HCT116 (cell line): ENCODE results near the gene AGTRAP.

Source experiments
- ELF1 ChIP-seq: IDR thresholded peaks from 2 replicates; pipeline ENCODE4 v1.6.1; 2012; ENCODE audit warnings: low read depth, borderline replicate concordance
- EZH2phosphoT487 ChIP-seq: fragments of 200-600 bp; IDR thresholded peaks from 2 replicates; pipeline ENCODE4 v1.6.1; 2018; ENCODE audit warnings: antibody characterized with exemption, borderline replicate concordance
- POLR2A ChIP-seq: IDR thresholded peaks from 2 replicates; pipeline ENCODE4 v1.7.0; 2011; ENCODE audit warnings: borderline replicate concordance; ENCODE audit not compliant: insufficient read depth, insufficient read length; ENCODE audit errors: extremely low read depth
- POLR2AphosphoS5 ChIP-seq: IDR thresholded peaks from 2 replicates; pipeline ENCODE4 v1.6.1; 2011; ENCODE audit warnings: mild to moderate bottlenecking, low read depth, low read length, moderate library complexity
- RAD21 ChIP-seq: IDR thresholded peaks from 2 replicates; pipeline ENCODE4 v1.6.1; 2012; ENCODE audit warnings: low read depth, mild to moderate bottlenecking
- SIN3A ChIP-seq: IDR thresholded peaks from 2 replicates; pipeline ENCODE4 v1.6.1; 2012; ENCODE audit warnings: low read depth
- SRF ChIP-seq: IDR thresholded peaks from 2 replicates; pipeline ENCODE4 v1.6.1; 2012; ENCODE audit warnings: low read depth
- YY1 ChIP-seq: IDR thresholded peaks from 2 replicates; pipeline ENCODE4 v1.6.1; 2011; ENCODE audit warnings: low read length, low read depth, moderate library complexity, mild to moderate bottlenecking; ENCODE audit not compliant: insufficient replicate concordance; ENCODE audit errors: extremely low read depth
- ZFX ChIP-seq: fragments of 450-650 bp; IDR thresholded peaks from 2 replicates; pipeline ENCODE4 v1.6.1; 2017
- ZNF274 ChIP-seq: fragments of 200-500 bp; sonication (Bioruptor generic); IDR thresholded peaks from 2 replicates; pipeline ENCODE4 v1.6.1; 2014; ENCODE audit warnings: mild to moderate bottlenecking, low read depth, low read length, inconsistent platforms
- TF ChIP-seq, protein P1 (sequence below), 3 experiments: fragments of 200-600 bp in 1 of 3; sonication (generic) in 1 of 3; IDR thresholded peaks in 2 of 3; conservative IDR thresholded peaks in 1 of 3; 2 replicates each; pipeline ENCODE4 v1.5.1; 2012 to 2017; ENCODE audit warnings: low read depth in 2 of 3, low read length in 2 of 3, antibody characterized with exemption in 1 of 3, borderline replicate concordance in 1 of 3, control low read depth in 1 of 3, mild to moderate bottlenecking in 1 of 3, mixed read lengths in 1 of 3, mixed run types in 1 of 3, moderate library complexity in 1 of 3; ENCODE audit not compliant: insufficient read depth in 1 of 3

DNA sequence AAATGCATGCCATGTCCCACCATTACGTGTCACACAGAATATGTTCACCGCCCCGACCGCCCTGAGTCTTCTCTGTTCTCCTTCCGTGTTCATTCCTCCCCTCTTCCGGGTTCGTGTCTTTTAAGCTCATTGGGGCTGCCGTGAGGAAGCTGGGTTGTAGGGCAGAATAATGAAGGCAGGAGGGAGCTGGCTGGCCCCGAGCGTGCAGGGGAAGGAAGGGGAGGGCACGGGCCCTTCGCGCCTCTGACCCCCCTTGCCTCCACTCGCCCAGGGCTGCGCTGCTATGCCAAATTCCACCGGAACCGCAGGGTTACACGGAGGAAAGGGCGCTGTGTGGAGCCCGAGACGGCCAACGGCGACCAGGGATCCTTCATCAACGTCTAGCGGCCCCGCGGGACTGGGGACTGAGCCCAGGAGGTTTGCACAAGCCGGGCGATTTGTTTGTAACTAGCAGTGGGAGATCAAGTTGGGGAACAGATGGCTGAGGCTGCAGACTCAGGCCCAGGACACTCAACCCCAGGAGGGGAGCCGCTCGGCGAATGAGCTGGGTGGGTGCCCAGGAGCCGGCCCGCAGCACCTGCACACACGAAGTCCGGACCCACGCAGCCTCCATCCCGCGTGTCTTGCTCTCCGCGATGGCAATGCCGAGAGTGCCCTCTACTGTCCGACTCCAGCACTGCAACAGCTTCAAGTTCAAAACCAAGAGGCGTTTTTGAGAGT lies 16.5 kb upstream of the AGTRAP start:
- TF ChIP-seq POLR2AphosphoS5 = no peak
- no peak for TF ChIP-seq ZNF274
- TF ChIP-seq RAD21 = peak; percentile 99
- no peak for TF ChIP-seq YY1
- no peak for TF ChIP-seq SRF
- no peak for TF ChIP-seq EZH2phosphoT487
- TF ChIP-seq POLR2A = no peak
- TF ChIP-seq, protein P1, sequence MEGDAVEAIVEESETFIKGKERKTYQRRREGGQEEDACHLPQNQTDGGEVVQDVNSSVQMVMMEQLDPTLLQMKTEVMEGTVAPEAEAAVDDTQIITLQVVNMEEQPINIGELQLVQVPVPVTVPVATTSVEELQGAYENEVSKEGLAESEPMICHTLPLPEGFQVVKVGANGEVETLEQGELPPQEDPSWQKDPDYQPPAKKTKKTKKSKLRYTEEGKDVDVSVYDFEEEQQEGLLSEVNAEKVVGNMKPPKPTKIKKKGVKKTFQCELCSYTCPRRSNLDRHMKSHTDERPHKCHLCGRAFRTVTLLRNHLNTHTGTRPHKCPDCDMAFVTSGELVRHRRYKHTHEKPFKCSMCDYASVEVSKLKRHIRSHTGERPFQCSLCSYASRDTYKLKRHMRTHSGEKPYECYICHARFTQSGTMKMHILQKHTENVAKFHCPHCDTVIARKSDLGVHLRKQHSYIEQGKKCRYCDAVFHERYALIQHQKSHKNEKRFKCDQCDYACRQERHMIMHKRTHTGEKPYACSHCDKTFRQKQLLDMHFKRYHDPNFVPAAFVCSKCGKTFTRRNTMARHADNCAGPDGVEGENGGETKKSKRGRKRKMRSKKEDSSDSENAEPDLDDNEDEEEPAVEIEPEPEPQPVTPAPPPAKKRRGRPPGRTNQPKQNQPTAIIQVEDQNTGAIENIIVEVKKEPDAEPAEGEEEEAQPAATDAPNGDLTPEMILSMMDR (IDR thresholded peaks at IDR 0.05 in 2 of 3, conservative IDR thresholded peaks at IDR 0.05 in 1 of 3; ENCODE audit: borderline replicate concordance in 1 of 3, insufficient read depth in 1 of 3, low read depth in 2 of 3, low read length in 2 of 3) = peak; percentile 91 to 98 (median 97)
- no peak for TF ChIP-seq ZFX
- no peak for TF ChIP-seq ELF1
- no peak for TF ChIP-seq SIN3A
